Mononuclear cell (primary cell): Measurements from ENCODE around the gene C5orf15. TPM values are rescaled to one million over a fixed set of nuclear protein-coding genes. Genes with fewer than 3 reads are reported as not detected.

Source experiments
- H3K27me3 ChIP-seq: 2 replicates; pipeline ENCODE4 v1.6.0; 2011; ENCODE audit warnings: low read length, control low read depth; ENCODE audit not compliant: insufficient read depth
- H3K4me1 ChIP-seq: 2 replicates; pipeline ENCODE4 v1.5.1; 2011; ENCODE audit warnings: mild to moderate bottlenecking, low read length, control low read depth; ENCODE audit not compliant: insufficient read depth
- H3K4me3 ChIP-seq: 2 replicates; pipeline ENCODE4 v1.5.1; 2011; ENCODE audit warnings: mild to moderate bottlenecking, low read length, moderate library complexity
- H3K9me3 ChIP-seq: 2 replicates; pipeline ENCODE4 v1.5.1; 2011; ENCODE audit warnings: low read depth, mild to moderate bottlenecking, control low read depth, low read length
- total RNA-seq: library from RNA; depleted of rRNA; stranded (reverse); fragments of >200 nt; gene quantifications from one replicate; pipeline ENCODE4 v1.2.3, GENCODE V29; 2012

The C5orf15 gene
- total RNA-seq, 1 donor: 26.6 TPM

GRCh38 chr5:133930061-133930812 lies 38.2 kb downstream of the C5orf15 start:
- no peaks in the 10 kb centered on the region for H3K27me3 ChIP-seq
- H3K9me3 ChIP-seq: no peaks in the 10 kb centered on the region
- peak overlapping the region; percentile 8 for H3K4me3 ChIP-seq
- peaks cover 54% of the 10 kb centered on the region for H3K4me1 ChIP-seq

GRCh38 chr5:133928587-133929393 lies 39.6 kb downstream of the C5orf15 start:
- no peak overlapping the region for H3K4me3 ChIP-seq
- H3K9me3 ChIP-seq: no peaks in the 10 kb centered on the region
- H3K27me3 ChIP-seq: no peaks in the 10 kb centered on the region
- peaks cover 48% of the 10 kb centered on the region for H3K4me1 ChIP-seq

- Histone ChIP-seq H3K4me1 (peaks cover 36% of the 10 kb centered on the region), H3K9me3 (no peaks in the 10 kb centered on the region), H3K4me3 (no peak overlapping the region), H3K27me3 (no peaks in the 10 kb centered on the region)
Observed at GRCh38 chr5:133927300-133928180, 40.9 kb downstream of the C5orf15 start.

- H3K4me1 ChIP-seq: peaks cover 28% of the 10 kb centered on the region
- H3K4me3 ChIP-seq: no peak overlapping the region
- H3K9me3 ChIP-seq: no peaks in the 10 kb centered on the region
- no peaks in the 10 kb centered on the region for H3K27me3 ChIP-seq
Observed at GRCh38 chr5:133926489-133927299, 41.7 kb downstream of the C5orf15 start.

GRCh38 chr5:133925866-133926488 lies 42.4 kb downstream of the C5orf15 start:
- Histone ChIP-seq H3K9me3 (no peaks in the 10 kb centered on the region), H3K4me3 (no peak overlapping the region), H3K4me1 (peaks cover 21% of the 10 kb centered on the region), H3K27me3 (no peaks in the 10 kb centered on the region)

- Histone ChIP-seq H3K4me1 (peaks cover 14% of the 10 kb centered on the region), H3K4me3 (no peak overlapping the region), H3K9me3 (no peaks in the 10 kb centered on the region), H3K27me3 (no peaks in the 10 kb centered on the region)
Observed at GRCh38 chr5:133925269-133925668, 43.2 kb downstream of the C5orf15 start.

GRCh38 chr5:133924221-133924920 lies 44.1 kb downstream of the C5orf15 start:
- Histone ChIP-seq H3K9me3 (no peaks in the 10 kb centered on the region), H3K27me3 (no peaks in the 10 kb centered on the region), H3K4me3 (no peak overlapping the region), H3K4me1 (peaks cover 5% of the 10 kb centered on the region)

- Histone ChIP-seq H3K4me3 (no peak overlapping the region), H3K9me3 (no peaks in the 10 kb centered on the region), H3K4me1 (no peaks in the 10 kb centered on the region), H3K27me3 (no peaks in the 10 kb centered on the region)
Observed at GRCh38 chr5:133921979-133922378, 46.4 kb downstream of the C5orf15 start.

GRCh38 chr5:133921069-133921468 lies 47.4 kb downstream of the C5orf15 start:
- Histone ChIP-seq H3K4me3 (no peak overlapping the region), H3K9me3 (no peaks in the 10 kb centered on the region), H3K27me3 (no peaks in the 10 kb centered on the region), H3K4me1 (no peaks in the 10 kb centered on the region)

- no peaks in the 10 kb centered on the region for H3K4me1 ChIP-seq
- H3K4me3 ChIP-seq: no peak overlapping the region
- H3K9me3 ChIP-seq: no peaks in the 10 kb centered on the region
- H3K27me3 ChIP-seq: no peaks in the 10 kb centered on the region
Observed at GRCh38 chr5:133919148-133920136, 49.0 kb downstream of the C5orf15 start.

GRCh38 chr5:133918731-133919130 lies 49.7 kb downstream of the C5orf15 start:
- H3K9me3 ChIP-seq: no peaks in the 10 kb centered on the region
- H3K4me1 ChIP-seq: no peaks in the 10 kb centered on the region
- no peak overlapping the region for H3K4me3 ChIP-seq
- H3K27me3 ChIP-seq: no peaks in the 10 kb centered on the region

- Histone ChIP-seq H3K4me3 (no peak overlapping the region), H3K4me1 (no peaks in the 10 kb centered on the region)
Observed at GRCh38 chr5:133918316-133918715, 50.1 kb downstream of the C5orf15 start.

More at GRCh38 chr5:133918316-133918715, 50.1 kb downstream of the C5orf15 start:
- Histone ChIP-seq H3K27me3 (no peaks in the 10 kb centered on the region), H3K9me3 (no peaks in the 10 kb centered on the region)
